BE2C (cell line): Measurements from ENCODE around the gene CLUH.
"Not testable (repeated sequence)": the region's sequence is repeated elsewhere in the genome, so short reads cannot be mapped to it uniquely, and the experiment has no call there.

Source experiments
- DNase-seq: peaks from one replicate; pipeline ENCODE4 v3.0.0-alpha.2; 2020
- H3K27me3 ChIP-seq: fragments of 250-450 bp; sonication (Bioruptor Pico); 2 replicates; pipeline ENCODE4 v1.5.1; 2020; ENCODE audit warnings: mild to moderate bottlenecking
- H3K36me3 ChIP-seq: fragments of 250-450 bp; sonication (Bioruptor Pico); 2 replicates; pipeline ENCODE4 v1.5.1; 2020; ENCODE audit warnings: mild to moderate bottlenecking
- H3K4me1 ChIP-seq: fragments of 250-450 bp; sonication (Bioruptor Pico); 2 replicates; pipeline ENCODE4 v1.5.1; 2020
- H3K4me3 ChIP-seq: 2 replicates; pipeline ENCODE4 v1.5.1; 2011; ENCODE audit warnings: low read depth, low read length
- H3K9me3 ChIP-seq: fragments of 250-450 bp; sonication (Bioruptor Pico); 2 replicates; pipeline ENCODE4 v1.5.1; 2020
- CTCF ChIP-seq: IDR thresholded peaks from 2 replicates; pipeline ENCODE4 v1.5.1; 2012; ENCODE audit warnings: mild to moderate bottlenecking, low read depth, low read length

Gene CLUH

GRCh38 chr17:2700491-2701141 lies 10.9 kb downstream of the CLUH start:
- Histone ChIP-seq H3K4me3 (no peak overlapping the region), H3K27me3 (no peaks in the 10 kb centered on the region), H3K9me3 (no peaks in the 10 kb centered on the region), H3K4me1 (no peaks in the 10 kb centered on the region), H3K36me3 (peaks cover 48% of the 10 kb centered on the region)
- no peak for TF ChIP-seq CTCF
- DNase-seq: no peak

GRCh38 chr17:2700030-2700490 lies 11.5 kb downstream of the CLUH start:
- no peak for DNase-seq
- Histone ChIP-seq H3K9me3 (no peaks in the 10 kb centered on the region), H3K4me1 (no peaks in the 10 kb centered on the region), H3K27me3 (no peaks in the 10 kb centered on the region), H3K4me3 (no peak overlapping the region), H3K36me3 (peaks cover 48% of the 10 kb centered on the region)
- TF ChIP-seq CTCF: no peak

GRCh38 chr17:2699216-2699805 lies 12.3 kb downstream of the CLUH start:
- H3K4me1 ChIP-seq, H3K9me3 ChIP-seq, DNase-seq, H3K4me3 ChIP-seq, H3K27me3 ChIP-seq: not testable (repeated sequence)
- H3K36me3 ChIP-seq: peaks cover 45% of the 10 kb centered on the region

GRCh38 chr17:2697611-2698162 lies 13.9 kb downstream of the CLUH start:
- TF ChIP-seq CTCF: no peak
- no peaks in the 10 kb centered on the region for H3K9me3 ChIP-seq
- peaks cover 42% of the 10 kb centered on the region for H3K36me3 ChIP-seq

GRCh38 chr17:2695961-2696760 lies 15.4 kb downstream of the CLUH start:
- TF ChIP-seq CTCF: no peak
- H3K9me3 ChIP-seq: no peaks in the 10 kb centered on the region
- H3K27me3 ChIP-seq: no peaks in the 10 kb centered on the region
- H3K4me3 ChIP-seq: no peak overlapping the region
- H3K36me3 ChIP-seq: peaks cover 39% of the 10 kb centered on the region
- no peaks in the 10 kb centered on the region for H3K4me1 ChIP-seq
- no peak for DNase-seq

More at GRCh38 chr17:2697611-2698162, 13.9 kb downstream of the CLUH start:
- Histone ChIP-seq H3K27me3 (no peaks in the 10 kb centered on the region), H3K4me1 (no peaks in the 10 kb centered on the region), H3K4me3 (no peak overlapping the region)
- DNase-seq: no peak

GRCh38 chr17:2695243-2695960 lies 16.2 kb downstream of the CLUH start:
- TF ChIP-seq CTCF: no peak
- H3K36me3 ChIP-seq: peaks cover 39% of the 10 kb centered on the region
- no peak for DNase-seq
- H3K4me1 ChIP-seq: no peaks in the 10 kb centered on the region
- H3K27me3 ChIP-seq: no peaks in the 10 kb centered on the region
- no peaks in the 10 kb centered on the region for H3K9me3 ChIP-seq
- no peak overlapping the region for H3K4me3 ChIP-seq
